MM.1S (cell line): ENCODE results near the gene FBXO34.
"Not testable (repeated sequence)": the region's sequence is repeated elsewhere in the genome, so short reads cannot be mapped to it uniquely, and the experiment has no call there.

Experiments used
- DNase-seq: peaks from one replicate; pipeline ENCODE4 v3.0.0-alpha.2; 2015
- H2AFZ ChIP-seq: fragments of 300-600 bp; sonication (generic); 2 replicates; pipeline ENCODE4 v1.6.0; 2016; ENCODE audit warnings: antibody characterized with exemption, low read length
- H3F3A ChIP-seq: fragments of 300-600 bp; sonication (generic); 2 replicates; pipeline ENCODE4 v1.6.1; 2016; ENCODE audit warnings: mild to moderate bottlenecking, antibody characterized with exemption, low read length, moderate library complexity, mixed read lengths; ENCODE audit not compliant: insufficient read depth
- H3K27ac ChIP-seq: fragments of 300-600 bp; sonication (generic); 2 replicates; pipeline ENCODE4 v1.5.1; 2016; ENCODE audit warnings: mild to moderate bottlenecking, low read length
- H3K27me3 ChIP-seq: fragments of 300-600 bp; sonication (generic); replicated peaks from 2 replicates; pipeline ENCODE4 v1.6.0; 2016; ENCODE audit warnings: low read length; ENCODE audit not compliant: insufficient read depth
- H3K36me3 ChIP-seq: fragments of 300-600 bp; sonication (generic); replicated peaks from 2 replicates; pipeline ENCODE4 v1.6.1; 2016; ENCODE audit warnings: mild to moderate bottlenecking, low read length, mixed read lengths; ENCODE audit not compliant: insufficient read depth
- H3K4me1 ChIP-seq: fragments of 300-600 bp; sonication (generic); 2 replicates; pipeline ENCODE4 v1.6.1; 2016; ENCODE audit warnings: low read length, mixed read lengths
- H3K4me2 ChIP-seq: fragments of 300-600 bp; sonication (generic); 2 replicates; pipeline ENCODE4 v1.6.0; 2016; ENCODE audit warnings: low read depth, low read length
- H3K4me3 ChIP-seq: fragments of 300-600 bp; sonication (generic); 2 replicates; pipeline ENCODE4 v1.5.1; 2016; ENCODE audit warnings: low read length, mixed read lengths
- H3K79me2 ChIP-seq: fragments of 300-600 bp; sonication (generic); 2 replicates; pipeline ENCODE4 v1.6.1; 2016; ENCODE audit warnings: mixed run types, low read length, mixed read lengths
- H3K9ac ChIP-seq: fragments of 300-600 bp; sonication (generic); 2 replicates; pipeline ENCODE4 v1.6.1; 2016; ENCODE audit warnings: low read length, mixed read lengths
- H3K9me2 ChIP-seq: fragments of 300-600 bp; sonication (generic); replicated peaks from 2 replicates; pipeline ENCODE4 v1.6.1; 2016; ENCODE audit warnings: mild to moderate bottlenecking, low read length, mixed read lengths; ENCODE audit not compliant: insufficient read depth
- H3K9me3 ChIP-seq: fragments of 300-600 bp; sonication (generic); replicated peaks from 2 replicates; pipeline ENCODE4 v1.6.1; 2016; ENCODE audit warnings: mild to moderate bottlenecking, low read length, mixed read lengths; ENCODE audit not compliant: insufficient read depth
- H4K20me1 ChIP-seq: fragments of 300-600 bp; sonication (generic); 2 replicates; pipeline ENCODE4 v1.6.1; 2016; ENCODE audit warnings: mild to moderate bottlenecking, low read length, moderate library complexity, mixed read lengths; ENCODE audit not compliant: insufficient read depth
- CTCF ChIP-seq: fragments of 300-600 bp; sonication (generic); IDR thresholded peaks from 2 replicates; pipeline ENCODE4 v1.5.1; 2016; ENCODE audit warnings: antibody characterized with exemption, low read length, mixed read lengths
- EZH2 ChIP-seq: fragments of 300-600 bp; sonication (generic); optimal IDR thresholded peaks from 2 replicates; pipeline ENCODE3; 2017; ENCODE audit warnings: low read depth, mild to moderate bottlenecking, antibody characterized with exemption, low read length, mixed read lengths
- EZH2phosphoT487 ChIP-seq: fragments of 300-600 bp; sonication (generic); IDR thresholded peaks from 2 replicates; pipeline ENCODE4 v1.6.1; 2018; ENCODE audit warnings: antibody characterized with exemption, low read length

The FBXO34 gene

GRCh38 chr14:55377236-55377635 is 106.0 kb downstream of the FBXO34 start:
- Histone ChIP-seq H3K36me3 (no peaks in the 10 kb centered on the region), H3K9me3 (no peaks in the 10 kb centered on the region), H3K4me3 (no peak overlapping the region), H3K4me2 (no peak overlapping the region), H3K79me2 (no peaks in the 10 kb centered on the region), H4K20me1 (no peaks in the 10 kb centered on the region), H3K4me1 (no peaks in the 10 kb centered on the region), H3K27me3 (no peaks in the 10 kb centered on the region), H3K9ac (no peak overlapping the region), H3F3A (no peaks in the 10 kb centered on the region), H2AFZ (no peak overlapping the region), H3K27ac (no peak overlapping the region), H3K9me2 (no peaks in the 10 kb centered on the region)
- DNase-seq = no peak
- TF ChIP-seq EZH2phosphoT487 (no peak), EZH2 (no peak), CTCF (no peak)

DNA sequence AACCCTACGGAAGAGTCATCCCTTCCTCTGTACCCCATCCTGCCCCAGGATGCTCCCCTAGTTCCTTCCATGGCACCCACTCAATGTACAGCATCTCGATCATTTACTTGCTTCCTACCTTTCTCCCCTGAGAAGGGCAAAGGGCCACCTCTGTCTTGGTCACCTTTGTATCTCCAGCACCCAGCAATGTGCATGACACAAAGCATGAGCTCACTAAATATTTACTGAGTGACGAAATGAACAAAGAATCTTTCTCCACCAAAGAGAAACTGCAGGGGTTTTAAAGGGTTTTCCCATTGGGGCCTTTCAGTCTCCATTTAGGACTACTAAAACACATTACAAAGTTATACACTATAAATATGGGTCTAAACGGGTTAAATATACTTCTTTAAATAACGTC is 109.8 kb downstream of the FBXO34 start:
- Histone ChIP-seq H2AFZ (no peak overlapping the region), H4K20me1 (no peaks in the 10 kb centered on the region), H3K27me3 (no peaks in the 10 kb centered on the region), H3K9me2 (no peaks in the 10 kb centered on the region), H3K36me3 (no peaks in the 10 kb centered on the region), H3K4me2 (no peak overlapping the region), H3K4me3 (no peak overlapping the region), H3F3A (no peaks in the 10 kb centered on the region), H3K79me2 (no peaks in the 10 kb centered on the region), H3K9me3 (no peaks in the 10 kb centered on the region), H3K4me1 (no peaks in the 10 kb centered on the region), H3K27ac (no peak overlapping the region), H3K9ac (no peak overlapping the region)
- DNase-seq = no peak
- TF ChIP-seq CTCF (no peak), EZH2phosphoT487 (no peak), EZH2 (no peak)

DNA sequence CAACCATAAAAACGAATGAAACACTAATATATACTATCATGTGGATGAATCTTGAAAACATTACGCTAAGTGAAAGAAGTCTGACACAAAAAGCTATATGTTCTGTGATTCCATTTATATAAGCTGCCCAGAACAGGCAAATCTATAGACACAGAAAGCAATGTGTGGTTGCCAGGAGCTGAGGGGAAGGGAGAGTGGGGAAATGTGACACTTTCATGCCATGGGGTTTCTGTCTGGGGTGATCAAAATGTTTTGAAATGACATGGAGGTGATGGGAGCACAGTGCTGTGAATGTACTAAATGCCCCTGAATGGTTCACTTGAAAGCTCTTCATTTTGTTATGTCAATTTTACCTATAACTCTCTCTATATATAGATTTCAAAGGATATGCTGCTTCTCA is 110.3 kb downstream of the FBXO34 start:
- Histone ChIP-seq H3K36me3 (no peaks in the 10 kb centered on the region), H3F3A (no peaks in the 10 kb centered on the region), H3K9me3 (no peaks in the 10 kb centered on the region), H3K27ac (no peak overlapping the region), H3K27me3 (no peaks in the 10 kb centered on the region), H3K4me2 (no peak overlapping the region), H4K20me1 (no peaks in the 10 kb centered on the region), H2AFZ (no peak overlapping the region), H3K9ac (no peak overlapping the region), H3K79me2 (no peaks in the 10 kb centered on the region), H3K9me2 (no peaks in the 10 kb centered on the region), H3K4me1 (no peaks in the 10 kb centered on the region), H3K4me3 (no peak overlapping the region)
- TF ChIP-seq CTCF (no peak), EZH2 (no peak), EZH2phosphoT487 (no peak)
- DNase-seq = no peak

DNA sequence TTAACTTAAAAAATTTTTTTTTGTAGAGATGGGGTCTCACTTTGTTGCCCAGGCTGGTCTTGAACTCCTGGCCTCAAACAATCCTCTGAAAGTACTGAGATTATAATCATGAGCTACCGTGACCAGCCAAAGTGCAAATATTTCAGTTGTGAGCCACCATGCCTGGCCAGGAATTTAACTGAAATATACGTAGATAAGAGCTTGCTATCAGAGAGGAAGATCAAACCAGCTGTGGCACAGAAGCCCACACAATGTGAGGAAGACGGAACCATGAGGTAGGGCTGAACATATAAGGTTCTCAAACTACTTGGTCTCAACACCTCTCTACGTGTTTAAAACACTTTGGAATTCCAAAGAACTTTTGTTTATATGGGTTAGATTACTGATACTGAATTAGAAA is 111.3 kb downstream of the FBXO34 start:
- no peaks in the 10 kb centered on the region for H4K20me1 ChIP-seq
- no peaks in the 10 kb centered on the region for H3K79me2 ChIP-seq
- no peak for DNase-seq
- no peak overlapping the region for H3K27ac ChIP-seq
- no peaks in the 10 kb centered on the region for H3K36me3 ChIP-seq
- H3K27me3 ChIP-seq = no peaks in the 10 kb centered on the region
- no peak overlapping the region for H3K4me3 ChIP-seq
- H3K9me3 ChIP-seq = no peaks in the 10 kb centered on the region
- no peaks in the 10 kb centered on the region for H3F3A ChIP-seq
- H3K9ac ChIP-seq = no peak overlapping the region
- H3K4me1 ChIP-seq = no peaks in the 10 kb centered on the region
- H3K9me2 ChIP-seq = no peaks in the 10 kb centered on the region
- TF ChIP-seq EZH2phosphoT487 = no peak
- TF ChIP-seq CTCF = no peak
- no peak for TF ChIP-seq EZH2
- no peak overlapping the region for H3K4me2 ChIP-seq
- H2AFZ ChIP-seq = no peak overlapping the region

DNA sequence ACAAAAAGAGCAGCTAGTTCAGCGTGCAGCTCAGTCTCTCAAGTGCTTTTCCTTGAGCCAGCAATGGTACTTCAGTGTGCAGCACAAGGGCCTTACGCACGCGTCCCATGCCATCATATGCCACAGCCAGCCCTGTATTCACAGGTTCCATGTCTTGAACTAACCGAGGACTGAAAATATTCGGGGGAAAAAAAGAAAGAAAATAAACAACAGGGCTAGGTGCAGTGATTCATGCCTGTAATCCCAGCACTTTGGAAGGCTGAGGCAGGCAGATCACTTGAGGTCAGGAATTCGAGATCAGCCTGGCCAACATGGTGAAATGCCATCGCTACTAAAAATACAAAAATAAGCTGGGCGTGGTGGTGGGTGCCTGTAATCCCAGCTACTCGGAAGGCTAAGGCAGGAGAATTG is 111.8 kb downstream of the FBXO34 start:
- not testable (repeated sequence) for DNase-seq, H2AFZ ChIP-seq, H3K4me3 ChIP-seq, H3K4me2 ChIP-seq, H3K9me3 ChIP-seq, H4K20me1 ChIP-seq, H3K27me3 ChIP-seq, H3K36me3 ChIP-seq, H3K9ac ChIP-seq, H3K9me2 ChIP-seq, H3F3A ChIP-seq, H3K4me1 ChIP-seq, H3K79me2 ChIP-seq, H3K27ac ChIP-seq
